NCI-H1930 (cell line): ENCODE data around the gene SEC24B.
"Not testable (repeated sequence)": the region's sequence is repeated elsewhere in the genome, so short reads cannot be mapped to it uniquely, and the experiment has no call there.

Experiments
- DNase-seq, 2 experiments: peaks; one replicate each; lab custom pipeline; 2025; lab: John Stamatoyannopoulos, UW

SEC24B gene

DNA sequence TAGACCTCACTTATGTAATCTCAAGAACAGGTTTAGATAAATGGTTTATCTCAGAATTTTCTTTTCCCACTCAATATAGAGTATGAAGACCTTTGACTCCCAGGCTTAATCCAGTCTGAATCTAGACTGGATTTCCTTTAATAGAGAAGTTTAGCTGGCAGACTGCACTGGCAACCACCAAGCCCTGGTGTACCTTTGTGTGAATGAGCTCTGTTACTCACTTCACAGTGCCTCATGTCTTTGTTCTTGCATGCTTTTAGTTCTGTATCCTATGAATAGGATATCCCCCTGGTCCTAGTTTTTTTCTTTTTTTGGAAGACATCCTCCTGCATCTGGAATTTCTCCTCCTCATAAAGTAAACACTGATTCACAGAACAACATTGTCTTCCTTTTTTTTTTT lies 73.3 kb downstream of the SEC24B start:
- no peak for DNase-seq

DNA sequence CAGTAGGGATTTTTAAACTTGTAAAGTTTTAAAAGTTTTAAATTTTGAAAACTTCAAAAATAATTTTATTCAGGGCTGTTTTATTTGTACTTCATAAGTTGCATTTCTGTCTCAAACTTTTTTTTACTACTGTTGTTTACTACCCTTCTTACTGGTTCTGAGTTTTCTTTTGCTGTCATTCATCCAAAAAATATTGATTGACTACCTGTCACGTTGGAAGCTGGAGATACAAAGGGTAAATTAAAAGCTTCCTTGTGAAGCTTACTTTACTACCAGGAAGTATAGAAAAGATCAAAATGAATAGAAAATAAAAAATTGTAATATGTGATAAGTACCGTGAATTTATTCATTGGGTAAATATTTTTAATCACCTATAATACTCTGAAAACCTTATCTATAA lies 77.1 kb downstream of the SEC24B start:
- no peak for DNase-seq

DNA sequence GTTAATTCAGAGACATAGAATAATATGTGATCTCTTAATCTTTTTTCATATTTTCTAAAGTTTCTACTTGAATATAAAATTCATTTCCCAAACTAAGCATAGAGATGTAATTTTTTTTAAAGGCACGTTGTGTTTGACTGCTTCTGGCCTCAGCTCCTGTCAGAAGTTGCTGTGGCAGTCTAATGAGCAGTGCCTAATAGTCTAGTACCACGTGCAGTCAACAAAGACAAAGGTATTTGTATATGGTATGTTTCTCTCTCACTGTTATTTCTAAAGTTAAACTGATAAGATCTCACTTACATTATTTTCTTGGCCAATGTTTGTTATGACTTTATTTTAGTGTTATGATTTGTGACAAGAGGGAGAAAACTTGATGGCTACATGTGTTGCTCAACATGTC lies 77.8 kb downstream of the SEC24B start:
- no peak for DNase-seq

DNA sequence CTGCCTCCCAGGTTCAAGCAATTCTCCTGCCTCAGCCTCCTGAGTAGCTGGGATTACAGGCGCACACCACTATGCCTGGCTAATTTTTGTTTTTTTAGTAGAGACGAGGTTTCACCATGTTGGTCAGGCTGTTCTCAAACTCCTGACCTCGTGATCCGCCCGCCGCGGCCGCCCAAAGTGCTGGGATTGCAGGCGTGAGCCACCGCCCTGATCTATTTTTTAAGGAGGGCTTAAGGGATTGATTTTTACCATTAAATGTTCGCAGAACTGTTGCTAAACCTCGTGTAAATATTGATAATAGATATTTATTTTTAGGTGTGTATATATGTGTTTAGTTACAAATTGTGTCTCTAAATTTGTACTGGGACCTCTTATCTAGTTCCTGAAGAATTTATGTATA lies 79.8 kb downstream of the SEC24B start:
- DNase-seq = not testable (repeated sequence)

DNA sequence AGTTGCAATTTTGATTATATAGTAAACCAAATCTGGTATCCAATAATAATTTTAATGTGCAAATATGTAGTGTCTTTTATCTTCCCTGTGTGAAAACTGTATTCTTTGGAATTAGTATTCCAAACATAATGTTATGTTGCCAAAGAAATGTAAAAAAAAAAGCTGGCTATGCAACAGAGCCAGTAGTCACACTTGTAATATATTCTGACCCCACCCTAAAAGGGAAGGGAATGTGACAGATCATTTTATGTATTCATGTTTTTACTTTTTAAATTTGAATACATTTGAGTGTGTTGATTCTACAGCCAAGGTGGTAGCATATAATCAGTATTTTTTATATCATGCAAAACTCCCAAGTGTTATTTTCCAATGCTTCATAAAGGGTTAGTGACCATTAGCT lies 98.6 kb downstream of the SEC24B start:
- no peak for DNase-seq

DNA sequence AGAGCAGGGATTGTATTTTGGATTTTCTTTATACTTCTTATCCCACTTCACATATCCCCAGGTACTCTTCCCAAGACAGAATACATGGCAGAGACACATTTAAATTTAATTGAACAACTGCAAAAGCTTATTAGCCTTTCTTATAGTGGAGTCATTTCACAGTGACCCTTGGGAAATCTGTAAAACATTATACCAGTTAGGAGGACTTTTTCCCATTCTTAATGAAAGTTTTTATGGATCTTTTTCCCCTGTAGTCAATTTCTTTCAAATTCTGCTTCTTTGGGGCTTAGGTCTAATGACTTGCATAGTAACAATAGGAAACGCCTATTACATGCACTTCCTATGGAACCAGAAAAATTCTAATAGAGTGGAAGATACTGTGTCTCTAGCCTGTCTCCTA lies 111.8 kb downstream of the SEC24B start:
- no peak for DNase-seq

DNA sequence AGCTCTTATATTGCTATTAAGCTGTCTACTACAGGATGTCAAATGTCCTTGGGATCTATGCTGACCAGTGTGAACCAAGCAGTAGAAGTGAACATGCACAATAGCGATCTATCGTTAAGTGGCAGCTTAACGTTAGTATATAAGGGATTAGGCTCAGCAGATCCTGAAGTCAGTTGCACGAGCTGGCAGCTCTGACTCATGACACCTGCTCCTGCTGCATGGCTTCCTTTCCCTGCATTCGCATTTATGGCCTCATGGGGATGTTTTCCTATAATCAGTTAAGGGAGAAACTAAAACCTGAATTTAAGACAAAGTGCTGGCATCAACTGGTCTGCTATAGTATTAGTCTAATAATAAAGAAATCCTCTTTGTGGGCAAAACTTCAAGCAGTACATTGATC lies 113.8 kb downstream of the SEC24B start:
- DNase-seq = no peak

DNA sequence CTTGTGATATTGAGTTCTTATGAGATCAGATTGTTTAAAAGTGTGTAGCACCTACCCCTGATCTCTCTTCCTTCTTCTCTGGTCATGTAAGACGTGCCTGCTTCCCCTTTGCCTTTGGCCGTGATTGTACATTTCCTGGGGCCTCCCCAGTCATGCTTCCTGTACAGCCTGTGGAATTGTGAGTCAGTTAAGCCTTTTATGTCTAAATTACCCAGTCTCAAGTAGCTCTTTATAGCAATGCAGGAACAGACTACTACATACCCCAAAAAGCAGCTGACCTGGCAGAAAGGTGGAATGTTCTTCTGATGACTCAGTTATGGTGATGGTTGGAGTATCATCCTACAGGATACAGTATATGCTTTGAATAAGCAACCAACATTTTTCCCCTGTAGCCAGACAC lies 115.0 kb downstream of the SEC24B start:
- no peak for DNase-seq

DNA sequence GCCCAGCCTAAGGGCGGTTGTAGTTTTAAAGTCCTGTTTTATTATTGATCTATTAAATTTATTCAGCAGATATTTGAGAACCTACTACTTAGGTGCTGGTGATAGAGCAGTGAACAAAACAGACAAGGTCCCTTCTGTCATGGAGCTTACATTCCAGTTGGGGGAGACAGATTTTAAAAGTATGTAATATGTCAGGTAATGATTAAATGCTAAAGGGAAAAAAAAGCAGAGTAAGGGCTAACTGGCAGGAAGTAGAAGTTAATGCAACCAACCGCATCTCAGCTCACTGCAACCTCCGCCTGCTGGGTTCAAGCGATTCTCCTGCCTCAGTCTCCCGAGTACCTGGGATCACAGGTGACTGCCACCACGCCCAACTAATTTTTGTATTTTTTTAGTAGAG lies 118.6 kb downstream of the SEC24B start:
- DNase-seq = no peak

DNA sequence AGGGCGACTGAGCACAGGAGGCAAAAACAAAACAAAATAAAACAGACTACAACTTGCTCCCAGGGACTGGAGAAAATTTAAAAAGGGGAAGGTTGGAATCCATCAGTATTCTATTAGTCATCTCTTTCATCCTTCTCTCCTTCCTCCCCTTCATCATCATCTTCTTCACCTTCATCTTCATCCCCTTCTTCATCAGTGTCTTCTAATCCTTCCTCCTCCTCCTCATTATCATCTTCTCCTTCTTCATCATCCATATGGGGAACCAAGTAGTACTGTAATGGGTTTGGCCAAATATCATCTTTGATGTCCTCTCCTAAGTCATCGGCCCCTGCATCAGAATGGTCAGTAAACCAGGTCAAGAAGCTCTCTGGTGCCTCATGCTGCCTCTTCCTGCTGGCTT lies 119.5 kb downstream of the SEC24B start:
- DNase-seq = no peak

DNA sequence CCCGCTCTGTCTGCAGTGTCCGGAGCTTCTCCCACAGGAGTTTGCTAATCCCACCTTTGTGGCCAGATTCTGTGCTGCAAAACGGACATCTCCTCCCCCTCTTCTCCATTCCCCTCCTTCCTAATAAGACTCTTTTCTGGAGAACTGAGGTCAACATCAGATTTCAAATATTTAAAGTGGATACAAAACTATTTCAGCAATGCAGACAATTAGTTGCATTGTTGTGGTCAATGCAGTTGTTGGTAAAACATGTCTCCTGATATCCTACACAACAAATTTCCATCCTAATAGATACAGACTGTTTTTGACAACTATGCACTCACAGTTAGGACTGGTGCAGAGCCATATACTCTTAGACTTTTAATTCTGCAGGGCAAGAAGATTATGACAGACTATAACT lies 121.4 kb downstream of the SEC24B start:
- no peak for DNase-seq

DNA sequence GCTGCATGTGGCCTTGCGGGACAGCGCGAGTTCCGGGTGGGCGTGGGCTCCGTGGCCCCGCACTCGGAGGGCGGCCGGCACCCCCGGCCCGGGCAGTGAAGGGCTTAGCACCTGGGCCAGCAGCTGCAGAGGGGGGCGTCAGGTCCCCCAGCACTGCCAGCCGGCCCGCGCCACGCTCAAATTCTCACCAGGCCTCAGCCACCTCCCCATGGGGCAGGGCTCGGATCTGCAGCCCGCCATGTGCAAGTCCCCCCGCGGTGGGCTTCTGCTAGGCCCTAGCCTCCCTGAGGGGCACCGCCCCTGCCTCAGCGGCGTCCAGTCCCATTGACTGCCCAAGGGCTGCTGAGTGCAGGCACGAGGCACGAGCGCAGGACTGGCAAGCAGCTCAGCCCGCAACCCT lies 123.8 kb downstream of the SEC24B start:
- no peak for DNase-seq

DNA sequence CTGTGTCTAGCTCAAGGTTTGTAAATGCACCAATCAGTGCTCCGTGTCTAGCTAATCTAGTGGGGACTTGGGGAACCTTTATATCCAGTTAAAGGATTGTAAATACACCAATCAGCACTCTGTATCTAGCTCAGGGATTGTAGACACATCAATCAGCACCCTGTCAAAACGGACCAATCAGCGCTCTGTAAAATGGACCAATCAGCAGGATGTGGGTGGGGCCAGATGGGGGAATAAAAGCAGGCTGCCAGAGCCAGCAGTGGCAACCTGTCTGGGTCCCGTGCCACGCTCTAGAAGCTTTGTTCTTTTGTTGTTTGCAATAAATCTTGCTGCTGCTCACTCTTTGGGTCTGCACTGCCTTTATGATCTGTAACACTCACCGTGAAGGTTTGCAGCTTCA lies 124.5 kb downstream of the SEC24B start:
- not testable (repeated sequence) for DNase-seq

DNA sequence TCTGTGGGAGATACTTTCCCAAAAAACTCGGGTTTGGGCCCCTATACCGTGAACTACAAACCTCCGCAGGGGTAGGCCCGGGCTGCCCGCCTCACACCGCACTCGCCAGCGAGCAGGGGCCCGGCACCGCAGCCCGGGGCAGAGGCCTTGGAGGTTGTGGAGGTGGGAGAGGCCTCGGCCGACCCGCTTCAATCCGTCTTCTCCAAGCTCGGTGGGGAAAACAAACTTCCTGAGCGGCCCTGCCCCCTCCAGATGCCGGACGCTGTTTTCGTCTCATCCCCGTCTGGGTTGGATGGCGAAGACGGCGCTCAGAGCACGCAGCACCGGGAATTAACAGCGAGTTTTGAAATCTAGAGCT lies 126.0 kb downstream of the SEC24B start:
- peak in 1 of 2 experiments; percentile 50 for DNase-seq

DNA sequence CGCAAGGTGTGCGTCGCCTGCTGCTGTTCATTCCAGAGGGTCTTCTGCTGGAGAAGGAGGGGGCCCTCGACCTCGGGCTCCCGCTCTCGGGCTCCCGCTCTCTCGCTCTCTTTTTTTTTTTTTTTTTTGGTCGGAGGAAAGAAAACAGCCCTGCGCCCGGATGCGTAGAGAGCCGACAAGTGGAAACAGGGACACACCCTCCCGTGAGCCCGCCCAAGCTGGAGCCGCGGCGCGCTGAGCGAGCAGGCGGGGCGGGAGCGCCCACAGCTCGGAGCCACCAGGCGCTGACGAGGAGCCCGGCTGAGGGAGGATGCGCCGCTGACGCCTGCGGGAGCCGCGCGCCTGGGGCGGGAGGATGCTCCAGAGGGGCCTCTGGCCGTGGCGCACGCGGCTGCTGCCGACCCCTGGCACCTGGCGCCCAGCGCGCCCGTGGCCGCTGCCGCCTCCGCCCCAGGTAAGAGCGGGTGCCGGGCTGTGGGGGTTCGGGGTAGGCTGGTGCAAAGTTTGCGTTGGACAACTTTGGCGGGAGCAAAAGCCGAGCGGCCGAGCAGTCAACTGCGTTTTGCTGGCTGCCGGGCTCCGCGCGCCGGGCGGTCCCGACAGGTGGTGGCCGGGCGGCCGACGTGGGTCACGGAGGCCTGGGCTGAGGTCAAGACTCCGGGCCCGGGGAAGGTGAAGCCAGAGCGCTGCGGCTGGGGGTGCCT lies 126.5 kb downstream of the SEC24B start, which contains the start of gene MCUB:
MCUB (plus strand) TSS at position 264 of the 704 bp plus-strand sequence; CDS start at position 356, 92 bp downstream.
- peak; percentile 63 to 67 for DNase-seq

DNA sequence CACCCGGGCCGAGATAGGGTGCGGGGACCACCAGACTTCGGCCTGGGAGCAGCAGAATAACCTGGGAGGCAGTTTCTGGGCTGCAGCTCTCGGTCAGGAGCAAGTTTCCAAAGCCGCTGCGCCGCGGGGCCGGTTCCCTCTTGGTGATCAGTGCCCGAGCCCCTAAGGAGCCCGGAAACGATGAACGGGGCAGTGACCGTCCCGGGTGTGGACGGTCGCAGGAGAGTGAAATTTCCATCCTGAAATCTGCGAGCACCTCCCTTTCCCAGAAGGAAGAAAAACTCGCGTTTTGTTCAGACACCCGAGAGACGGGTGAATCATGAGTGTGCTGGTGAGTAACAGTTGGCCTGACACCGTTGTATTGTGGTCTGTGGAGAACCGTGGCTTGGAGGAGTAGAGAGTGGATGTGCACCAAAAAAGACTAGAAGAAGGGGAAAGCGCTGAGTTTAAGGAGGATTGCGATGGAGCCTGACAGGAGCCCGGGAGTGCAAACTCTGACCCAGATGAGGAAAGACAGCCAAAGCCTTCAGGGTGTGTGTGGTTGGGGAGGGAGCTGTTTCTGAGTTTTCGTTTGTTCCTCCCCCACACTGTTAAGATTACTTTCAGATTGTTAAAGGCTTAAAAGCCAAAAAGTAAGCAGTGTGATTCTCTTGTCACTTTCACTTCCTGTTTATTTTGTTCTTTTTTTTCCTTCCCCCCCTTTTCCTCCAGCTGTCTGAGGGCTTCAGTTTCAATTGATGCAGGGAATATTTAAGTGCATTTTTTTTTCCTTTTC lies 127.3 kb downstream of the SEC24B start:
- no peak for DNase-seq

DNA sequence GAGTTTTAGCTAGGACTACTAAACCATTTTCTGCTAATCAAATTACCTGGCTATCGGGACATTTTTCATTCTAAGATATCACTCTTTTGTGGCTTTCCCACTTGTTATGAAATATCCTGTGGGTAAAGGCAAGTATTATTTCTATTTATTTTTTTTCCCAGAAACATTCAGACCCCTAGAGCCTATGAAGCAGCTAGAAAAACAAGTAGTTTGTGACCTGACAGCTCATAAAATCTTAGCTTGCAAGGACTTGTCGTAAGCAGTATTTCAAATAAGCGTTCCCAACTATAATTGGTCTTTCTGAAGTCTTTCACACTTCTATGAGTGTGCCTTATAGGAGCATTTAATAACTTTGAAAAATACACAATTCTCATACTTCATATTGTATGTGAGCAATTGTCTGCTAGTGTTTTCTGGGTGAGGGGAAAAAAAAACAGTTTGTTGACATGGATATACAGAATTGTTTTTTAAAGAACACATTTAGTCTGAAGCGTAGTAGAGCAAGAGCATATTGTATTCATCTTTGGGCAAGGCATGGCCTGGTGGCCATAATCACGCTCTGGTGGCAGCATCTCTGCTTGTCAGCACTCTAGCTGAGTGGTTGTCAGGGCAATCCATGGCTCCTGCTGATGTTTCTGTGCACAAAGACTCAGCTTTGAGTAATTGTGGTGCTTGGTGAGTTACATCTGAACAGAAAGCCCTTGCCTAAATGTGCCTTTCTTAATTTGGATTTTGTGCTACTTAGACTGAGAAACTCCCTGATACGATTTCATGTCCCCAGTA lies 129.0 kb downstream of the SEC24B start:
- DNase-seq = no peak

DNA sequence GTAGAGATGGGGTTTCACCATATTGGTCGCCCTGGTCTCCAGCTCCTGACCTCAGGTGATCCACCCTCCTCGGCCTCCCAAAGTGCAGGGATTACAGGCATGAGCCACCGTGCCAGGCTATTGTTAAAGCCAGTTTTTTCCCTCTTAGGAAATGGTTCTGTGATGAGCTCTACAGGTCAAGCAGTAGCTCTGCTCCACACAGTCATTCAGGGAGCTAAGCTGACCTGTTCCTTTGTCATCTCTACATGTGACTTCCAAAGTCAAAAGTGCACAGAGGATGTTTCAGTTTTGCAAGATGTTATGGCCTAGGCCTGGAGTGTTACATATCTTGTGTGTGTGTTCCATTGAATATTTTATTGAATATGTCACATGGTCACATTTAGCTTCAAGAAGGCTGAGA lies 137.9 kb downstream of the SEC24B start:
- DNase-seq = no peak

DNA sequence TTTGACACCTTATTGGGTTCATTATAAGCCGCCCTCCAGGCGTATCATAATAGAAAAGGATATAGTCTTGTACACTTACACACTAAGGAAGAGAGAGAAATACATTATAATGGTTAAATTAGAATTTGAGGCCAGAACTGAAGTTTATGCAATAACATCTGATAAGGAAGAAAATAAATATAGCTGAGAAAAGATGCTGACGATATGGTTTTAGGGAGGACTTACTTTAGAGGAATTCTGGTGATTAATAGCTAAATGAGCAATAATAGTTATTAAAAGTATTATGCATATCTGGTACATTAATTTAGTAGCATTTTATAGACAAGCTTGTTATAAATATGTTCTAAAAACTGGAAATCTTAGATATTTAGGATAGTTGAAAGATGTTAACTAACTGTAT lies 138.5 kb downstream of the SEC24B start:
- DNase-seq = no peak

DNA sequence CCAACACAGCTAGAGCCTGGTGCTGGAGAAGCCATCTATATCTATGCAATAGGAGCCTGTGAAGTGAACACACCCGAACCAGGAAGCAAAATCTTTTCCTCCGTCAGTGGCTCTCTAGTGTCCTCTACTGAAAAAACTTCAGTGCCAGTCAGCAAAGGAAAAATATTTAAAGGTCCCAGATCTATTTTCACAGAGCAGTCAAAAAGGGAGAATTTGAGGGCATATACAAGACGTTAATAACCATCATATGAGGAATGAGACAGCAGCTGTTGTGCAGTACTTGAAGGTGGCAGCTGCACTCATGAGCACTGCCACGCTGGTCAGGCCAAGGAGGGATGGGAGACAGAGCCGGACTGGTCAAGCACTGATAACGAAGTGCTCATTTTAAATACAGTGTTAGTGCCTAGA lies 140.8 kb downstream of the SEC24B start:
- no peak for DNase-seq

DNA sequence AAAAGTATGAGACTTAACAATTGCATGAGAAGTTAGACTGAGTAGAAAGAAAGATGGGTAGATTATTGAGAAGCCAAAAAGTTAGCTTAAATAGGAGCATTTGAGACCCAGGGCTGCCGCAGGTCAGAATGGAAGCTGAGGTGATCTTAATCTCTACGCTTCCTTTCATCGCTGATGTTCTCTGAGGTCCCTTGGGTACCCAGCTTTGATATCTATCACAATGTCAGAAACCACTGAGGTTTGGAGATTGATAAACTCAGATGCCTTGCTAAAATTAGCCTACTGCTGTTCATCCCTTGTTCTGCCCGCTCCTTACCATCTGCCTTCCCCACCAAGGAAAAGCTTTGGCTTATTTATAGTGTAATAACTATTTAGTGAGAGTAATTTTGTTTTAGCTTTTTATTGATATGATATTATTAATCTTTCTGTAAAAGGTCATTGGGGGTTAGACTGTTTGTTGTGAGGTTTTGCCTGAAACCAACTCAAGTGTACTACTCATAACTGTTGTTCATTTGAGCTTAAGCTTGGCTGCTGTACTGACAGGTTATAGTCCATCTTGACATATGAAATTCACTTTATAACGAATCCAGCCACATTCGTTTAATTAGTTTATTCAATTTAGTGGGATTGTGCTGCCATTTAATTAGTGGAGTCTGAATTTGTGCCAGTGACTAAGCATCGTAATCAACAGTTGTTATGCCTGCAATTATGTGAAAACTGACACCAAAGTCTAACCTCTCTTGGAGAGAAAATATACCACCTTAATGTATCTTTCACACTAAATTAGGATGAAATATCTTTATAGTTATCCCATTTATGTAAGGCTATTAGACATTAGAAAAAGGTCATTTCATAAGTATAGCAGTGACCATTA lies 141.6 kb downstream of the SEC24B start:
- DNase-seq = peak in 1 of 2 experiments; percentile 38

DNA sequence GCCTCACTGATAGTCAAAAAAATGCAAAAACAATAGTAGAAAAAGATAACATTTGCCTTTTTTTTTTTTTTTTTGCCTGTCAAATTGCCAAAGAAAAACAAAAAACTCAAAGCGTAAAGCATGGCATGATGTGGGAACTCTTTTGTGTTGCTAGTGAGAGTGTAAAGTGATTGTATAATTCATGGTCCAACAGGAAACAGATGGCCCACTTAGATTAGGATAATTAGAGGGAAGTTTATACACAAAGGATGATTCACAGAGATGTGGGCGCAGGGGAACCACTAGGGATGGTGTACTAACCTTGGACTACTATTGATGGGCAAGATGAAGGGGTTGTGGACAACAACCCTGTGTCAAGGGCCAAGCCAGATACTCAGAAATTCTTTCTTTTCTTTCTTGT lies 142.8 kb downstream of the SEC24B start:
- DNase-seq = peak in 1 of 2 experiments; percentile 7
